ENCODE results near the gene BCAS3.

Gene BCAS3

DNA sequence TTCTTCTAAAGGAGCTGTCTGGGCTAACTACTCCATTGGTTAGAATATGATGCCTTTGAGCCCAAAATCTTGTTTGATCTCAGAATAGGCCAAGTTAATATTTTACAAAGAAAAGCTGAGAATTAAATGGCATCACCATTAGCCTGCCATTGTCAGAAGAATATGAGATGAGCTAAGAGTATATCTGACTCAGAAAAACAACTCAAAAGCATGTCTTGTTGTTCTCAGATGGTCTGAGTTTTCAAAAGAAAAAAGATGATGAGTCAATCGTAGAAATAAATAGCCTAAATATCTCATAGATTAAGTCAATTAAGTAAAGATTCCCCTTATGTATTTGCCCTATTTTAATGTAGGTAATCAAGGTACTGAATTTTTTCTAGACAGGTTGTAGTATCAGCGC is 524.9 kb downstream of the BCAS3 start:
- no peak for DNase-seq (ENCODE audit: low spot score)

DNA sequence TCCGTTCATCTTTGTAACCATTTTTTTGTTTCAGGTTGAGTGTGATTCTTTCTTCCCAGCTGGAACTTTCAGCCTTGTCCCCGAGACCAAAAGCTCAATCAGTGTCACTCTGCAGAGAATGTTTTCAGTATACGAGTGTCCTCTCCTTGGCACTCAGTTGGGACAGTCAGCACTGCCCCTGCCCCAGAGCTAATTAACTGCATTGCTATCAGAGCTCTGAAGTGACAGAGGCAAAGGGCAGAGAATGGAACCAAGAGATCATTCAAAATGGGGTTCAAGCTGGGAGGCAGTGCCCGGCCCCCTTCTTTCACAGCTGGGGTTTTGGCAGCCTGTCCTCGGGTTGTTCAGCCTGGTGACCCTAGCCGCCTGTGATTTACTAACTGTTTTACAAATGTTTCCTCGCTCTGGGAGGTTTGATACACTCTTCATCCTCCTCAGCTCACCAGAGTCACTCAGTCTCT is 526.0 kb downstream of the BCAS3 start:
- no peak for DNase-seq (ENCODE audit: low spot score)

DNA sequence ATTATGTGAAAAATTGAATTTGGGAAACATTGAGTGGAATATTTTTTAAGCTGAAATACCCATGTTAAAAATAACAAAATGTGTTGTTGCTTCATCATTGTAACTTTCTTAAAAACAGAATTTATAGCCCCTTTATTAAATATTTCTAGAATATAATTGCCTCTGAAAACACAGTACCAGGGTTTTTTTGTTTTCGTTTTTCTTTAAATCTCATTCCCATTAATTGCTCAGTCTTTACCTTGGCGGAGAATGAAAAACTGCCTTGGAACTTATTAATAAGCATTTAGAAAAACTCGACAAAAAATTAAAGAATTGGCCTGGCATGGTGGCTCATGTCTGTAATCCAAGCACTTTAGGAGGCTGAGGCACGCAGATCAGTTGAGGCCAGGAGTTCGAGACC is 526.8 kb downstream of the BCAS3 start:
- no peak for DNase-seq (ENCODE audit: low spot score)

DNA sequence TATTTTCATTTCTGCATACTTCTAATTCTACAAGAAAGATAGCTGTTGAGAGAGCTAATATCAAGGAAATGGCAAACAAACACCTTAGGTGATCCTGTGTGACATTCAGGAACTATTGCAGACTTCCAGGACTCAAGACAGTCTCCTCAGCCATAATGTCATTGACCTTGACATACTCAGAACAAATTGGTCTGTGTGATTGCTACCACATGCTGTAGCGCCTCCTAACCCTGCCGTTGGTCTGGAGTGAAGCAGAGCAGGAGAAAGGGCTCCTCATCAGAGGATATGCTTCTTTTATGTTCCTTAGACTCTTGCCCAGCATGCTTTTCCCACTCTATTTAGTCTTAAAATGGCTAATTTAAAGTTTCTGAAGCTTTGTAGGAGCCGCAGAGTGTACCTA is 527.8 kb downstream of the BCAS3 start:
- no peak for DNase-seq (ENCODE audit: low spot score)

DNA sequence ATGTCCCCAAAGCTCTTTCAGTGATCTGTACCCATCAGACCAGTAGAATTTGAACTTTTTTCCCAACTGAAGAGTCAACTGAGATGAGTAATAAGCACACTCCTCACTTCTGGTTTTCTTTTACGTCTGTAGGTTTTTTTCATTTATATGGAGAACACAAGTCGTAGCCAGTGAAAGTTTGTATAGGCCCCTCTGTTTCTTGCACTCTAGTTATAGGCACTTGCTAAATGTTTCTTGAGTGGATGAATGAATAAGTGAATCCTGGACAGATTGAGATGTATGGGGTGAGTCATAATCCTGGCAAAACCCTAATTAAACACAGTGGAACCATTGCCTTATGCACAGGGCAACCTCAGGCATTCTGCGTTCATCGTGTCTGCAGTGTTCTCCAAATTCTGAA is 528.3 kb downstream of the BCAS3 start:
- no peak for DNase-seq (ENCODE audit: low spot score)

DNA sequence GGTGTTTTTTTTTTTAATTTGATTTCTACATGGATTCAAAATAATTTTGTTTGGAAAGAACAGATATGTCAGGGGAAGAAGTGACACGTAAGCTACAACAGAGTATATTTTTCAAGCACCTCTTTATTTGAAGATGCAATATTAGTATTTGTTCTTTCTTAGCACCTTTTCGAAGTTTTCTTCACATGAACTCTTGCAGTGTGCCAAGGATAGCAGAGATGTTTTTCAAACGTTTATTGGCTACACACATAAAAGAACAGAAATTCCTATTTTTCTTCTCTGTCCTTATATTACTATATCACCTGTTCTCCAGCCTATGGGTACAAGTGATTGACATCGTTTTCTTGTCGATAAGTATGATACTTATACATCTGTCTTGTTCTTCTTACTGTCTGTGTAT is 529.3 kb downstream of the BCAS3 start:
- no peak for DNase-seq (ENCODE audit: low spot score)

DNA sequence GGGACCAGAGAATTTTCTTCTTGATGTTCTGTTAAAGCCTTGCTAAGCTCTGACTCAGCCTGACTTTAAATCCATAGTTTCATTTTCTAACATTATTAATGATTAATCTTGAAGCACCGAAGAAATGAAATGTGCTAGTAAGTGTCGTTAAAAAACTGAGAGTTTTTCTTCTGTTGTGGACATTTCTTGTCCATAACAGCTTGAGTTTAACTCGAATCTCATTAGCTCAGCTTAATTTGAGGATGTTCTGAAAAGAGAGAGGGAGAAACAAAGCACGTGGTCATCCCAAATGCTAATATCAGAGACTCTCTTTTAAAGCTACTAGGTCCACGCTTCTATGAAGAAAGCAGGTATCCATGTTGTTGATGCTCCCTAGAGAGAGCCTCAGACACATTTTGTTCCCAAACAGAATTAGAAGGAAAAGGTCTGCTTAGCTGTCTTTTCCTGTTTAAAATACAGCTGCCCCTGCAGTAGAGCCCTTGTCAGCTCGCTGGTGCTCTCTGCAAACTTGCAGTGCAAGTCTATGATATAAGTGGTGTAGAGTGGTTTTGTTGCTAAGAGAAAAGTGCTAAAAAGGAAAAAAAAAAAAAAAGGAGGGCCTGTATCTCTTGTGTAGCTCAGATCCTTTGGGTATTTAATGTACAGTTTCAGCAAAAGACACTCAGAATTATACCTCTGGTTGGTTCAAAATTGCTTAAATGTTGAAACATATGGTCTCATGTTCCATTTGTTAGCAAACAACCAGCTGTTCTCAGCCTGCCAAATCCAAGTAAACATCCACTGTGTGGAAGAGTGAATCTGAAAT is 530.9 kb downstream of the BCAS3 start:
- DNase-seq (ENCODE audit: low spot score), result no peak

DNA sequence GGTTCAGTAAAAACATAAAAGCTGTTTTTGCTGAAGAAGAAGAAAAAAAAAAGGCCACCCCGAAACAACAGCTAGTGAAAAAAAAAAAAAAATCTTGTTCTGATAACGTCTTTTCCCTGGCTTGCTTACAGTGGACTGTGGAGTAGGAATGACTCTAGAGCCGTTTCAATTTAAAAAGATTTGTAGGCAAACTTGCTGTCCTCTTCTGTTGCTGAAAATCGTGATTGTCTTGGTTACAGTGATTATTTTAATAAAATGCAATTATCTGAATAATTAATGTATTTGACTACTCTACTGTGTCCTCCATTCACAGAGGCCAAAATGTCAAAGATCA is 531.4 kb downstream of the BCAS3 start:
- DNase-seq (ENCODE audit: low spot score), result no peak

DNA sequence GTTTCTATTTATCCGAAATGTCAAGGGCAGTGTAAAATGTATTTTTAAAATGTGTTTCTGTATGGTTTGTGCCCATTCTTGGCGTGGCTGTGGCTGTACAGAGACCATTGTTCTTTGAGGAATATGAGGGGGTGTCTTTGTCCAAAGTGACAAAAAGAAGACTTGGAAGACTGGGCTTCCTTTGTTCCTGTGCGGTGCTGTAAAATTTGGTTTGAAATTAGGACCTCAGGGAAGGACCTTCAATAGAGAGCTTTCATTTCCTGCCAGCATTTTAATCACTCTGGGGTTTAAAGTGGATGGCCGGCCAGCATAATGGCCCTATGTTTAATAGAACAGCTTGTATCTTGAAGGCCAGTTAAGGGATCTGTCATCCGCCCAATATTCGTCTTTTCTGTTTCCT is 531.9 kb downstream of the BCAS3 start:
- no peak for DNase-seq (ENCODE audit: low spot score)

DNA sequence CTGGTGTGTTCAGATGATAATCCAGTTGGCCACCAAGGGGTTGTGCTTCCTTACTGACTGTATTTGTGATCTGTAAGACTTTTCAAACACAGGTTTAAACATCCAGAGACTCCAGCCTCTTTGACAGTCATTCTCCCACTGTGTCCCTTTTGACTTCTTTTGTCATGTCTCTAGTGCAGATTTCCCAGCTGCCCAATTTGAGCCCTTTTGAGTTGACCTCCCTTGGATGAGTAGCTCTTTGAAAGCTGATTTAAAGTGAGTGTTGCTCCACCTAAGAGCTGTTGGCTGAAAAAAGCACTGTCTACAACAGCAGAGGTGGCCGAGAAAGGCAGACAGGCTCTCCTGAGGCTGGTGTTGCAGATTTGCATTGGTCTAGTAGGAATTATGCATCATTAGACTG is 533.6 kb downstream of the BCAS3 start:
- DNase-seq (ENCODE audit: low spot score), result no peak

DNA sequence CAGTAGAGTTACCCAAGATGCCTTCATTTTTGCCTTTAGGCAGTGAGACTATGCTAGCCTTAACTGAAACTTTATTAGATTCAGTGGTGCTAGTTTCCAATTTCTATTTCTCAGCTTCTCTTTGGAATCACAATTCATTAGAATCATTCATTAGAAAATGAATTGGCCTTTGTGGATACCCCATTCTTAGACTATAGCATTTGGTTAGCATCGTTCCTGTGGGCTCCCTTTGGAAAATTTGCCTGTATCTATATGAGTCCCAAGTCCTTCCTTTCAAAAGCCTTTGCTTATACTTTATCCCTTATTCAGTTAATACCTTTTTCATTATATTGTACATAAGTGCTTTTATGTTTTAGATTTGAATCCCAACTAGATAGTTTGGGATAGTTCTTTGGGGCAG is 535.0 kb downstream of the BCAS3 start:
- DNase-seq (ENCODE audit: low spot score), result no peak

DNA sequence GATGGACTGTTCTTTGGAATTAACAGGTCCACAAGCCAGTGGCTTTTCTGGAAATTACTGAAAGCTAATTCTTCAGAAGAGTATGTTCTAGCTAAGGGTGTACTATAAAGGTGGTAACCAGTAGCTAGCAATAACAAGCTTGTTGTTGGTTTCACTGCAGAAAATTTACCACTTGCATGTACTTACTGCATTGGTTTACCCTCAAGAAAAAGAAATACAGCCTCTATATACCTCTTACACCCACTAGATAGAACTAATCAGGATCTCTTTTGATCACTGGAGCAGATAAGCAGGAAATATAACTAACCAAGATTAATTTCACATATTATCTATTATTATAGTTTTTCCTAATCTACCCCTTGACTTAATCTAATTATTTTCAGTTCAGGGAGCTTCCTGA is 537.1 kb downstream of the BCAS3 start:
- DNase-seq (ENCODE audit: low spot score), result no peak

DNA sequence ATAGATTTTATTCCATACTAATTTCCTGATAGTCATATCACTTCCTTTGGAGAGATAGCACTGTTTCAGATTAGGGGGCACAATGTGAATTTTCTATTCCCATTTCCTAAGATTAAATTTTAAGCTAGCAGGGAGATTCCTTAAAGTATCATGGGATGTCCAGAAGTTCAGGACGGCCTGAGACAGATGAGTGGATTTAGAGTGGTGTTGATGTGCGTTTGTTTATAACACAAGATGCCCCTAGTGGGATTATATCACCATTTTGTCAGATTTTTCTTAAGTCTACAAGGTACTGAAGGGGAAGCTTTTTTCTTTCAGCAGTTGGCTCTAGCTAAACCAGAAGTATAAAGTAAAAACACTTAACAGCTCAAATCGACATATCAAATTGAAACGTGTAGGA is 538.4 kb downstream of the BCAS3 start:
- no peak for DNase-seq (ENCODE audit: low spot score)

DNA sequence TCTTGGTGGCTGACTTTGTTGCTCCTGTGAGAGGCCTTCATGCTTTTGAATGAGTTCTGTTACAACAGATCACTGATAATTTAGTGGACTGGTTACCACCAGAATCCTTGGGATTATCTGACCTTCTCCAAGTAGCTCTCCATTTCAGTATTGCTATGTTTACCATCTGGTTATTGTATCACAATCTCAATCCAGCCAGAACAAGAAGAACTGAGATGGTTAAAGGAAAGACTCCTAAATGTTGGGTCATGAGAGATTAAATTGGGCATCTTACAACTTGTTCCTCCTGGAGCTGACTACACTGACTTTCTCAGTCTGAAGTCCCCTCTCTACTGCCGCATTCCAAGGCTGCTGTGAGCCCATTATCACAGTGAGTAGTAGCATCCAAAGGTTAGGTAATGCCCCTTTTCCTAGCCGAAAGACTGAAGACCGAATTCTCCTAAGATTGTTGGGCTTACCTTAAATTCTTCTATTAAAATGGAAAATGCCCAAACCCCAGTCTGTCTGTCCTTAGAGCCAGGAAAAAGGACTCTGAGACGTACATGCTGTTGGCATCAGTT is 540.3 kb downstream of the BCAS3 start:
- no peak for DNase-seq (ENCODE audit: low spot score)

DNA sequence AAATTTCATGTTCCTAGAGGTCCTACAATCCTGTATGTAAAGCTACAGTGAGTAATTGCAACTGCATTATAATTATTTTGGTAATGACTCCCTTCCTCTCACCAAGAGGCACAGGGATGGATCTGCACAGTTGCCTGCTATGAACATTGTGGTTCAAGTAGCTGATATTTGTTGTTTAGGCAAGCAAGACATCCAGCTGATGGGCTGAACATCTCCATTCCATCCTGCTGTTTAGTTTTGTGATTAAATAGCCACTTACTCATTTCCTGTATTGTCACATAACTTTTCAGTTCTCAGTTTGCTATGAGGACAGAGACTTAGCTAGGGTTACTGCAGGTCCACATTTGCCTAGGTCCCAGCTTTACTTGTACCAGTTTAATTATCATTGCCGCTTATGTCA is 540.8 kb downstream of the BCAS3 start:
- DNase-seq (ENCODE audit: low spot score), result no peak

DNA sequence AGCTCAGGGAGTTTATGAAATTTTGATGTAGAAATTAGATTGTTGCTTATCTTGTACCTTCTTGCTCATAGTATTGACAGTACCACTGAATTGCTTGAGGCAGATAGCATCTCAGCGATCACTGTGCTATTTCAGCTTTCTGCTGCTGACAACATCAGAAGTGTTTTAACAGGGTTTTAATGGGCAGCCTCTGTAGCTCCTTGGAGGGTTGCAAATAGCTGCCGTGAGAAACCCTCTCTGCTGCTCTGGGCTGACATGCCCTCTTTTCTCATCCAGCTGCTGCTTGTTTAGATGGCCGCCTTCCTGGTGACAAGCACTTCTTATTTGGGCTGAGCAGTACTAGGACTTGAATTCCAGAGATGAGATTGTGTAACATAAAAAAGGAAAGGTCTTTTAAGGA is 541.8 kb downstream of the BCAS3 start:
- no peak for DNase-seq (ENCODE audit: low spot score)

DNA sequence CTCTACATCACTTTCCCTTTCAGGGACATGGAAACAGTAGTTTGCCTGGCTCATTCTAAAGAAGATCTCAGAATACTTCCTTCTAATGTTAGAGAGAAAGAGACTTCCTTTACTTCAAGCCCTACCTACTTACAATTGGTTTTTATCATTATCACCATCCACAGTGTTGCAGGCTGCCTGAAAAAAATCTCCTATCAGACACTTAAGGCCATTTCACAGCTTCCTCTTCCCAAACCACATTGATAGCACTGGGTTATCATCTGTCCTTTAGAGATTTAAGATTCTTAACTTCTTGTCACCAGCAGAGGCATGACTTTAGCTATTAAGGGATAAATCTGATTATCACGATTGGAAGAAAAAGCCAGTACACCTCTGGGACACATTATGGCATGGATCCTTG is 543.5 kb downstream of the BCAS3 start:
- DNase-seq (ENCODE audit: low spot score), result no peak

DNA sequence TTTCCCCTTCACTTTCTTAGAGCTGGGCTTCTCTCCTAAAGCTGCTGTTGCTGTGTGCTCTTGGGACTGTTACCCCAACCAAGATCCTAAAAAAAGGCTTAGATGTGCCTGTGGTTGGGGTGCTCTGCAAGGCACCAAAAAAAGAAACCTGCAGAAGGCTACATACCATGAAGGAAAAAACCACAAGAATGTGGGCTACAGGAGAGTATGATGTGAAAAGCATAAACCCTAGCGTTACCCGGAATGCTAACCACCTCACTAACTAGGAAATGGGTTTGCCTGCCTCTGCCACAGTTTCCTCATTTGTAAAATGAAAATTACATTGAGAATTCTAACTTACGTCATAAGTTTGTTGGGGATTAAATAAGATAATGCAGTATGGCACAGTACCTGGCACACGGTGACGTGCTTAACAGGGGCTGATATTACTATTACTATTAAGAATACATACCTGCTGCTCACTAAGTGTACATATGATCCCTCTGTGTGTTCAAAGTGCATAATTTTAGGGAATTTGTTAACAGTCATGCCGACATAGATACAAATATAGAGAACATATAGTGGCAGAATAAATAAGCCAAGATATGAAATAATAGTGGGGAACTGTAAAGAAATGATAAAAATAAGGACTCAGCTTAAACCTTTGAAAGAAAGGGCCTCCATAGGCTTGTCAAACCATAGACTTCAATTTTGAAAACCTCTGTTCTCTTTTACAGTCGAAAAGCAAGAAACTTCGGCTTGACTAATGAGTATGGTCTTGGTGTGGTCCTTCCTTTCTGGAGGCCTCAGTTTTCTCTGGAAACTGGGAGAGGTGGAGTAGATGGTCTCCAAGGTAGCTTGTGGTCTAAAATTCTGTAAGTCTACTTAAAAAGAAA is 544.2 kb downstream of the BCAS3 start:
- DNase-seq (ENCODE audit: low spot score), result no peak

DNA sequence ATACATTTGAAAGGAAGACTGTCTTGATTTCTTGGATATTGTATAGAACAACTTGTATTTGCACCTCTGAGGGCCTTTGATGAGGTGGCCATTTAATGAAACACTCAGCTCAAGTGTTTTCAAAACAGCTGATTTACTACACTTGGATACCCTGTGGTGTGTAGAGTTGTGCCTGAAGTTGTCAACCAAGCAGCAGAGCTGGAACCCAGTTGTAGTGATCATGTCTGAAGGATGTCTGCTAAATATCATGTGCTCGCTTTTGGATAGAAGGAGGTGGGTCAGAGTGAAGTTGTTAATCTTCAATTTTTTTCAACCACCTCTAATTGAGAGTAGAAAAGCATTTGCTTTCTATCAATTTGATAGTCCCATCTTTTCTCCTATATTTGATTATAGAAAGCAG is 546.1 kb downstream of the BCAS3 start:
- no peak for DNase-seq (ENCODE audit: low spot score)

DNA sequence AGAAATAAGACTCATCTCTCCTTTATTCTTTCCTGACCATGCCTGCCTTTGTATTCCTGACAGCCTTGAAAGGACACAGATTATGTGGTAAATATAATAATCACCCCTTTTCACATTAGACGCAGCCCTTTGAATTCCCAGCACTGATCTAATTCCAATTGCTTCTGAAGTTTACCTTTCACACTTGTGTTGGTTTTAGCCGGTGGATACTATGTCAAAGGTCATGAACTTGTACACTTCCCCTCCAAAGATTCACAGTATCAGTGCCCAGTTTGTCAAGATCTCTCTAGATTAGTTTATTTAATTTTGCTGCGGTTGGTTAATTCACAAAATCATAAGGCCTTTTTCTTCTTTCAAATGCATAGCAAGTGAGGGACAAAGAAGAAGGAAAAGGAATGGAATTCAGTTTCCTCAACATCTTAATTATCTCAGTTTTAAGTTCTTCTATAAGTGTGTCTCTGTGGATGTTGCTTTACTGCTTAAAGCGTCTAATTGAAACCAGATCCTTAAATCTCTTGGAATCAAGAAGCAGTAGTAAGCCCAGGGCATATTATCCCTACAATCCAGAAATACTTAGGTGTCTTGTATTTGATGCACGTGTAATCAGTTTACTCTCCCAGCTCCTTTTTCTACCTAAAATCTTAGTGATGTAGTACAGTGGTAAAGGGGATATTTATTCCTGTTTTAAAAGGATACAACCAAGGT is 547.7 kb downstream of the BCAS3 start:
- DNase-seq (ENCODE audit: low spot score), result no peak

DNA sequence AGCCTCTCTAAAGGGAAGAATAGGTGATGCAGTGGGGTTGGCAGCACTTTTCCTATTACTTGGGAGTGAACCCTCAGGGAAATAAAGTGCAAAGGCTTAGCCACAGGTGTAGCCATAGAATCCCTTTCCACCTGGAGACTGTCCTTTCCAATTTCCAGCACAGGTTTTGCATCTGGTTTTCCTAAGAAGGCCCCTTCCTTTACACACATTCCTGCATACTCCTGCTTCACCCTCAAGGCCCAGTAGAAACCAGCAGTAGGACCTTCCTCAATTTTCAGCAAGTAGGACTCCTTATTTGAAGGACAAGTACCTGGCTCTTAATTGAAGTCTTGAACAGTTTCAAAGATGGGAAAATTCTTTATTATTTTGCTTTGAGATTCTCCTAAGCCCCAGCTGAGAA is 550.2 kb downstream of the BCAS3 start:
- no peak for DNase-seq (ENCODE audit: low spot score)

DNA sequence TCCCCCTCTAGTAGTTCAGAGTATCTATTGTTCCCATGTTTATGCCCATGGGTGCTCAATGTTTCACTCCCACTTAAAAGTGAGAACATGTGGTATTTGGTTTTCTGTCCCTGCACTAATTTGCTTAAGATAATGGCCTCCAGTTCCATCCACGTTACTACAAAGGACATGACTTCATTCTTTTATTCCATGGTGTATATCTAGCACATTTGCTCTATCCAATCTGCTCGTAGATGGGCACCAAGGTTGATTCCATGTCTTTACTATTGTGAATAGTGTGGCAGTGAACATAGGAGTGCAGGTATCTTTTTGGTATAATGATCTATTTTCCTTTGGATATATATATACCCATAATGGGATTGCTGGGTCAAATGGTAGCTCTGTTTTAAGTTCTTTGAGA is 552.8 kb downstream of the BCAS3 start:
- DNase-seq (ENCODE audit: low spot score), result no peak

Data from hematopoietic multipotent progenitor cell treated with erythropoietin and hydrocortisone succinate and interleukin-3 and kit ligand, for 15 days (in vitro differentiated cells).